HPDE6-E6E7 (cell line): ENCODE results near the gene ORMDL3.
"Not testable (repeated sequence)": the region's sequence is repeated elsewhere in the genome, so short reads cannot be mapped to it uniquely, and the experiment has no call there.

Experiments
- DNase-seq: peaks from one replicate; pipeline ENCODE4 v3.0.0; 2011; ENCODE audit warnings: missing footprints; ENCODE audit errors: extremely low spot score

Gene ORMDL3

GRCh38 chr17:39924691-39925055 is 2.7 kb downstream of the ORMDL3 start:
- DNase-seq = no peak

GRCh38 chr17:39923836-39924690 is 3.3 kb downstream of the ORMDL3 start:
- DNase-seq = no peak

- no peak for DNase-seq
Measured at GRCh38 chr17:39923230-39923629, 4.2 kb downstream of the ORMDL3 start.

GRCh38 chr17:39922006-39922405 is 5.4 kb downstream of the ORMDL3 start:
- DNase-seq = no peak

GRCh38 chr17:39921323-39921722 is 6.1 kb downstream of the ORMDL3 start:
- DNase-seq = no peak

- no peak for DNase-seq
Measured at GRCh38 chr17:39920218-39921210, 6.9 kb downstream of the ORMDL3 start.

GRCh38 chr17:39919087-39919683 is 8.2 kb downstream of the ORMDL3 start:
- no peak for DNase-seq

- DNase-seq = no peak
Measured at GRCh38 chr17:39916918-39917317, 10.5 kb downstream of the ORMDL3 start.

- DNase-seq = no peak
Measured at GRCh38 chr17:39915559-39915958, 11.8 kb downstream of the ORMDL3 start.

GRCh38 chr17:39913989-39914388 is 13.4 kb downstream of the ORMDL3 start:
- DNase-seq = no peak

- no peak for DNase-seq
Measured at GRCh38 chr17:39908789-39909352, 18.5 kb downstream of the ORMDL3 start.

GRCh38 chr17:39904990-39905288 is 22.5 kb downstream of the ORMDL3 start:
- DNase-seq = no peak

GRCh38 chr17:39903158-39903884 is 24.1 kb downstream of the ORMDL3 start:
- DNase-seq = no peak

GRCh38 chr17:39902027-39902426 is 25.4 kb downstream of the ORMDL3 start:
- DNase-seq = not testable (repeated sequence)

- no peak for DNase-seq
Measured at GRCh38 chr17:39899215-39899614, 28.2 kb downstream of the ORMDL3 start.

- DNase-seq = no peak
Measured at GRCh38 chr17:39898088-39898487, 29.3 kb downstream of the ORMDL3 start.

GRCh38 chr17:39894681-39895376 is 32.6 kb downstream of the ORMDL3 start:
- no peak for DNase-seq

GRCh38 chr17:39889200-39889599 is 38.2 kb downstream of the ORMDL3 start:
- DNase-seq = no peak

- DNase-seq = no peak
Measured at GRCh38 chr17:39887078-39887477, 40.3 kb downstream of the ORMDL3 start.

- not testable (repeated sequence) for DNase-seq
Measured at GRCh38 chr17:39886102-39886501, 41.3 kb downstream of the ORMDL3 start.

GRCh38 chr17:39872751-39873150 is 54.6 kb downstream of the ORMDL3 start:
- no peak for DNase-seq
